ENCODE measurements around the gene ZFAND3.

GRCh38 chr6:37804586-37804985 is 14.9 kb upstream of the ZFAND3 start:
- TF ChIP-seq FOXM1 (IDR thresholded peaks at IDR 0.05; ENCODE audit: low read depth) = no peak
- TF ChIP-seq CTCF (IDR thresholded peaks at IDR 0.05) = no peak
- TF ChIP-seq USF2 (IDR thresholded peaks at IDR 0.05; ENCODE audit: borderline replicate concordance, low read depth, low read length) = no peak
- TF ChIP-seq SIN3A (IDR thresholded peaks at IDR 0.05; ENCODE audit: borderline replicate concordance, low read depth, low read length) = no peak
- no peak for TF ChIP-seq ZBTB33 (IDR thresholded peaks at IDR 0.05; ENCODE audit: borderline replicate concordance, low read depth)
- no peak for TF ChIP-seq POLR2AphosphoS5 (IDR thresholded peaks at IDR 0.05; ENCODE audit: low read depth, low read length)
- TF ChIP-seq RXRA (IDR thresholded peaks at IDR 0.05; ENCODE audit: borderline replicate concordance, low read depth) = no peak

Data from SK-N-SH (cell line).